Panc1 (cell line): Measurements from ENCODE around the gene SCN7A.

ENCODE experiments used
- CTCF ChIP-seq: fragments of 450-650 bp; IDR thresholded peaks from 2 replicates; pipeline ENCODE4 v1.5.1; 2017; ENCODE audit warnings: mild to moderate bottlenecking
- POLR2AphosphoS5 ChIP-seq: IDR thresholded peaks from 2 replicates; pipeline ENCODE4 v1.6.1; 2012; ENCODE audit warnings: mild to moderate bottlenecking, low read depth, low read length, moderate library complexity
- SIN3A ChIP-seq: IDR thresholded peaks from 2 replicates; pipeline ENCODE4 v1.6.1; 2012; ENCODE audit warnings: low read depth, mild to moderate bottlenecking, low read length, moderate library complexity, borderline replicate concordance; ENCODE audit not compliant: insufficient read depth
- TCF7L2 ChIP-seq: IDR thresholded peaks from 2 replicates; pipeline ENCODE4 v1.6.1; 2011; ENCODE audit warnings: mild to moderate bottlenecking, low read depth, low read length, inconsistent platforms

- TF ChIP-seq CTCF: no peak
- no peak for TF ChIP-seq POLR2AphosphoS5
- no peak for TF ChIP-seq TCF7L2
- TF ChIP-seq SIN3A: no peak
Measured at GRCh38 chr2:166424841-166425240, 69.2 kb downstream of the SCN7A start.
